COLO668 (cell line): ENCODE results near the gene ZNF35.

Source experiments
- DNase-seq: peaks from one replicate; lab custom pipeline; 2025; ENCODE audit not compliant: unreplicated experiment; lab: John Stamatoyannopoulos, UW

The ZNF35 gene

GRCh38 chr3:44682182-44682896 is 33.8 kb downstream of the ZNF35 start:
- DNase-seq: no peak

GRCh38 chr3:44685128-44685800 is 36.7 kb downstream of the ZNF35 start:
- DNase-seq: peak; percentile 86

- DNase-seq: no peak
These were observed 39.4 kb downstream of the ZNF35 start for GRCh38 chr3:44687898-44688297.
